Common myeloid progenitor, CD34-positive (primary cell): ENCODE measurements around the gene VSTM1.
"Not testable (repeated sequence)": the region's sequence is repeated elsewhere in the genome, so short reads cannot be mapped to it uniquely, and the experiment has no call there.

Experiments
- CTCF ChIA-PET: fragments of 350-600 bp; sonication (Branson Sonifier 250); formaldehyde crosslinking; loops from one replicate; lab custom pipeline; 2021; ENCODE audit warnings: antibody characterized with exemption; lab: Charles Lee
- POLR2A ChIA-PET: fragments of 350-600 bp; sonication (Branson Sonifier 250); formaldehyde crosslinking; loops from one replicate; lab custom pipeline; 2021; ENCODE audit warnings: antibody characterized with exemption; lab: Charles Lee
- DNase-seq, 3 donors: peaks; one replicate each; pipeline versions ENCODE4 v3.0.0 to v3.0.0-alpha.2; 2013
- H3K27ac ChIP-seq, 2 experiments: 1 replicate in 1 of 2; 2 replicates in 1 of 2; pipeline ENCODE4 v1.7.0; 2013; ENCODE audit warnings: inconsistent platforms in 2 of 2, low read length in 2 of 2, mild to moderate bottlenecking in 2 of 2, low read depth in 1 of 2, moderate library complexity in 1 of 2; ENCODE audit not compliant: severe bottlenecking in 2 of 2, insufficient read depth in 1 of 2, poor library complexity in 1 of 2
- H3K27me3 ChIP-seq, 5 experiments: replicated peaks in 2 of 5; 1 replicate in 3 of 5; 2 replicates in 2 of 5; pipeline versions ENCODE4 v1.6.1 to v1.7.0; 2013; ENCODE audit warnings: low read length in 4 of 5, mild to moderate bottlenecking in 2 of 5, moderate library complexity in 2 of 5, inconsistent platforms in 1 of 5; ENCODE audit not compliant: insufficient read depth in 5 of 5, control insufficient read depth in 4 of 5
- H3K36me3 ChIP-seq, 4 experiments: 1 replicate in 2 of 4; 2 replicates in 2 of 4; pipeline versions ENCODE4 v1.6.1 to v1.7.0; 2013; ENCODE audit warnings: low read length in 3 of 4, control low read depth in 1 of 4, mild to moderate bottlenecking in 1 of 4; ENCODE audit not compliant: control insufficient read depth in 4 of 4, insufficient read depth in 4 of 4
- H3K4me1 ChIP-seq, 4 experiments: 1 replicate in 3 of 4; 2 replicates in 1 of 4; pipeline versions ENCODE4 v1.6.1 to v1.7.1; 2013; ENCODE audit warnings: low read length in 3 of 4, mild to moderate bottlenecking in 3 of 4, control low read depth in 1 of 4, inconsistent platforms in 1 of 4, moderate library complexity in 1 of 4; ENCODE audit not compliant: control insufficient read depth in 4 of 4, insufficient read depth in 4 of 4; ENCODE audit errors: control extremely low read depth in 1 of 4
- H3K4me3 ChIP-seq, 7 experiments: 1 replicate in 4 of 7; 2 replicates in 3 of 7; pipeline versions ENCODE4 v1.5.1 to v1.7.0; 2013; ENCODE audit warnings: mild to moderate bottlenecking in 7 of 7, low read length in 6 of 7, moderate library complexity in 6 of 7, inconsistent platforms in 2 of 7, low read depth in 2 of 7, control low read depth in 1 of 7; ENCODE audit not compliant: insufficient read depth in 4 of 7, control insufficient read depth in 1 of 7; ENCODE audit errors: extremely low read depth in 1 of 7
- H3K9me3 ChIP-seq, 5 experiments: 1 replicate in 4 of 5; 2 replicates in 1 of 5; pipeline versions ENCODE4 v1.6.1 to v1.7.1; 2013; ENCODE audit warnings: low read length in 4 of 5, mild to moderate bottlenecking in 2 of 5, inconsistent platforms in 1 of 5, low read depth in 1 of 5, moderate library complexity in 1 of 5; ENCODE audit not compliant: control insufficient read depth in 4 of 5, insufficient read depth in 2 of 5; ENCODE audit errors: control extremely low read depth in 1 of 5
- WGBS: methylation state at CpG from one replicate; pipeline ENCODE4 v1.1.5; 2013; ENCODE audit not compliant: insufficient coverage; 5-methylcytosine and 5-hydroxymethylcytosine counted together

VSTM1 gene

GRCh38 chr19:54041969-54042606, 21.6 kb downstream of the VSTM1 start:
- 62% methylated on average over 6 of the region's 9 CpGs for WGBS
- POLR2A ChIA-PET, result no interaction called here

DNA sequence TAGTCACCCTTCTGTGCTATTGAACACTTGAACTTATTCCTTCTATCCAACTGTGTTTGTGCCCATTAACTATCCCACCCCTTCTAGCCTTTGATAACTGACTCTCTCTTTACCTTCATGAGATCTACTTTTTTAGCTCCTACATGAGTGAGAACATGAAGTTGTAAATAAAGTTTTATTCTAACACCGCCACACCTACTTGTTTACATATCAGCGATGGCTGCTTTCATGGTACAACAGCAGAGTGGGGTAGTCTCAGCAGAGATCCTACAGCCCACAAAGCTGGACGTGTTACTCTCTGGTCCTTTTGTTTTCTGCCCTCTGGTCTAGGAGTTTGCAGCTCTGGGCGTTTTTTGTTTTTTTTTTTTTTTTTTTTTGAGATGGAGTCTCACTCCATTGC, 23.7 kb downstream of the VSTM1 start:
- no peaks in the 10 kb centered on the region for H3K36me3 ChIP-seq
- no peak overlapping the region for H3K4me3 ChIP-seq
- ChIA-PET POLR2A (no interaction called here), CTCF (interaction anchor here (0.9 kb wide), 1 partner anchor 9 kb away, joined by 4 read pairs; no protein-coding TSS in a partner anchor)
- H3K4me1 ChIP-seq, result no peaks in the 10 kb centered on the region
- H3K9me3 ChIP-seq, result no peaks in the 10 kb centered on the region
- peaks cover 0 to 29% (median 3%) of the 10 kb centered on the region in 5 experiments for H3K27me3 ChIP-seq
- no peak for DNase-seq
- 100% methylated on average over 1 of the region's 4 CpGs for WGBS
- H3K27ac ChIP-seq, result no peak overlapping the region

More at GRCh38 chr19:54041969-54042606, 21.6 kb downstream of the VSTM1 start:
- CTCF ChIA-PET, result interaction anchor here (0.6 to 1.5 kb wide), 7 partner anchors 8 to 292 kb away, joined by 3 to 6 read pairs (median 3); no protein-coding TSS in a partner anchor
- Histone ChIP-seq H3K36me3 (no peaks in the 10 kb centered on the region), H3K27me3 (peaks cover 0 to 36% (median 3%) of the 10 kb centered on the region in 5 experiments), H3K4me1 (no peaks in the 10 kb centered on the region), H3K9me3 (no peaks in the 10 kb centered on the region), H3K27ac (no peak overlapping the region), H3K4me3 (no peak overlapping the region)
- DNase-seq, result no peak

DNA sequence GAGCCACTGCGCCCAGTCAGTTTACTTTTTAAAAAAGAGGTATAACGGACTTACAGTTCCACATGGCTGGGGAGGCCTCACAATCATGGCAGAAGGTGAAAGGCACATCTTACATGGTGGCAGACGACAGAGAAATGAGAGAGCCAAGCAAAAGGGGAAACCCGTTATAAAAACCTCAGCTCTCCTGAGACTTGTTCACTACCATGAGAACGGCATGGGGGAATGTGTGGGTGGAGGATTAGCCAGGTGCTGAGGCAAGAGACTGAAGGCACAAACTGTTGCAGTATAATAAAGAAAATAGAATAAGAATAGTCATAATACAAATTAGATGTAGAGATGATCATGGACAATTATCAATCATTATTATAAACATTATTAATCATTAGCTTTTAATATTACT, 27.2 kb downstream of the VSTM1 start:
- POLR2A ChIA-PET, H3K4me1 ChIP-seq, H3K9me3 ChIP-seq, H3K36me3 ChIP-seq, H3K27ac ChIP-seq, H3K4me3 ChIP-seq, H3K27me3 ChIP-seq, DNase-seq: not testable (repeated sequence)
- CTCF ChIA-PET, result interaction anchor here (1.4 kb wide), 1 partner anchor 243 kb away, joined by 3 read pairs; no protein-coding TSS in a partner anchor
- WGBS, result 100% methylated on average over 3 of the region's 5 CpGs

- CTCF ChIA-PET, result interaction anchor here (0.6 to 1.9 kb wide), 4 partner anchors 10 to 356 kb away, joined by 3 to 6 read pairs (median 3); no protein-coding TSS in a partner anchor
Observed at GRCh38 chr19:54035215-54036178, 28.2 kb downstream of the VSTM1 start.

GRCh38 chr19:54030895-54031586, 32.7 kb downstream of the VSTM1 start:
- ChIA-PET POLR2A (no interaction called here), CTCF (interaction anchor here (0.6 to 3.4 kb wide), 12 partner anchors 9 to 259 kb away, joined by 3 to 12 read pairs (median 4); no protein-coding TSS in a partner anchor)
- Histone ChIP-seq H3K9me3 (no peaks in the 10 kb centered on the region), H3K27ac (no peak overlapping the region), H3K27me3 (peaks cover 0 to 6% (median 0%) of the 10 kb centered on the region in 5 experiments), H3K4me1 (peaks cover 0 to 3% (median 0%) of the 10 kb centered on the region in 4 experiments), H3K36me3 (no peaks in the 10 kb centered on the region), H3K4me3 (no peak overlapping the region)
- peak; percentile 39 to 62 (median 62) for DNase-seq
- WGBS, result 34% methylated on average over 9 of the region's 13 CpGs

More at GRCh38 chr19:54035215-54036178, 28.2 kb downstream of the VSTM1 start:
- Histone ChIP-seq H3K4me3 (no peak overlapping the region), H3K27ac (no peak overlapping the region), H3K9me3 (no peaks in the 10 kb centered on the region), H3K27me3 (peaks cover 0 to 6% (median 3%) of the 10 kb centered on the region in 5 experiments), H3K4me1 (no peaks in the 10 kb centered on the region), H3K36me3 (no peaks in the 10 kb centered on the region)
- WGBS, result 88% methylated on average over 3 of the region's 4 CpGs
- POLR2A ChIA-PET, result no interaction called here
- DNase-seq, result no peak

DNA sequence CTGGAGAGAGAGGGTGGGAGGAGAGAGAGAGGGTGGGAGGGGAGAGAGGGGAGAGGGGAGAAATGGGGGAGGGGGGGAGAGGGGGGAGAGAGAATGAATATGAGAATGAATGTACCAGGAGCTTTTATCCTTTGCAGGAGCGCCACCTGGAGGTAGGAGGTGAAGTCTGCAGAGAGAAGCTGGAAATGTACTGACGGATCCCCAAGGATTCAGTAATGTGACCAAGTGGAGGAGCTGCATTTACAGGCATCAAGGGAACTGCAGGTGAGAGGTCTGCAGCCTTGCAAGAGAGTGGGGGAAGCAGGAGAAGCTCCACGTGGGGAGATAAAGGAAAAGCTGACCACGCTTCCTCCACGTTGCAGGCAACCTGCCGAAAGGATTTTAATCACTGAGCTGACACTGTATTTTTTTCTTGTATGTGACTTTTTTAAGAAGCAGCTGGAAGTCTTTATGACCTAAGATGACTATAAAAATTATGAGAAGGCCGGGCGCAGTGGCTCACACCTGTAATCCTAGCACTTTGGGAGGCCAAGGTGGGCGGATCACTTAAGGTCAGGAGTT, 33.7 kb downstream of the VSTM1 start:
- no peaks in the 10 kb centered on the region for H3K36me3 ChIP-seq
- H3K27me3 ChIP-seq, result peaks cover 0 to 6% (median 0%) of the 10 kb centered on the region in 5 experiments
- POLR2A ChIA-PET, result no interaction called here
- no peaks in the 10 kb centered on the region for H3K9me3 ChIP-seq
- H3K27ac ChIP-seq, result no peak overlapping the region
- CTCF ChIA-PET, result interaction anchor here (0.6 to 2.2 kb wide), 20 partner anchors 11 to 274 kb away, joined by 3 to 8 read pairs (median 4); no protein-coding TSS in a partner anchor
- 6% methylated on average over 6 of the region's 9 CpGs for WGBS
- peaks cover 0 to 3% (median 0%) of the 10 kb centered on the region in 4 experiments for H3K4me1 ChIP-seq
- no peak overlapping the region for H3K4me3 ChIP-seq
- peak; percentile 69 to 79 (median 70) for DNase-seq
